Measurements from ENCODE around the gene DKK2.
"Not testable (repeated sequence)": the region's sequence is repeated elsewhere in the genome, so short reads cannot be mapped to it uniquely, and the experiment has no call there.

Gene DKK2

DNA sequence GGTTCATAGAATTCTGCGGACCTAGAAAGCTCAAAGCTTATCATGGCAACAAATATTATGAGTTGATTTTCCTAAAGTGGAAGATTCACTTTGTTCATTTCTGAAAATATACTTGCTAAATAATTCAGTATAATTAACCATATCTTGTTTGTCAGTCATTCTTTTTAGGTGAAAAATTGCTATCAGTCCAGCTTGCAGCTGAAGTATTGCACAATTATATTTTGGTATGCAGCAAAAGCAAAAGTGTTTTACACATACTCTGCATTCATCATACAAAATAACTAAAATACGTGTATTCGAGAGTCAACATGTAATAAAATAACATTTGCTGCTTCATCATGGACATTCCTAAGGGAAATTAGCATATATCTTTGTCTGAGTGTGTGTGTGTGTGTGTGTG, 24.8 kb downstream of the DKK2 start:
- DNase-seq, result no peak

DNA sequence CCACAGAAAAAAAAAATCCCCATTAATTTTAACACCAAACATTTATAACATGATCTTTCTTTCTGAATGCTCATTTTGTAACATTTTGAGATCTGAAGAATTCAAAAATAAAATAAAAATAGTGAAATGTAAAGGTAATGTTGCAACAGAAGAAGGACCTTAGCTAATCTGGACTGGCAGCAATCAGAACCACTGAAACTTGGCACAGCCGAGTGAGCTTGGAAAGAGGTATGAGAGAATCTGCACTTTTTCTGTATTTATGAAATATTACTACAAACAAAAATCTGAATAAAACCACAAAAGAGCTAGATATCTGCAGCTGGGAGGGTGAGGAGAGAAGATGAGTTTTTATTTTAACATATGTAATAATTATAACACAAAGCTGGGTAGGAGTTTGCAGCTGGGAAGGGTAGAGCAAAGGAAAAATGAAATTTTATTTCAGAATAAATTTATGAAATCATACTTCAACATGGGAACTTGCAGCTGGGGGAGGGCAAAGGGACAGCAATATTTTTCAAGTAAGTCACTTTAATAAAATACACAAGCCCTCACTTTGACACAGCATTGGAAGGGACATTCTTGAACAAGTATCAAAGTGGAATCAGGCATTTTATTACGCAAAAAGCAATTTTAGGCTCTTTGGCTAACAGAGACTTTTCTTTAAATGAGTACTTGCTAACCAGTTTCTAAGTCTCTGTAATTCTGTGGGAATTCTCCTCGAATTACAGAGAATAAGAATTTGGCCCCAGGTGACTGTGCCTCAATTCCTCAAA, 26.7 kb downstream of the DKK2 start:
- no peak for DNase-seq

DNA sequence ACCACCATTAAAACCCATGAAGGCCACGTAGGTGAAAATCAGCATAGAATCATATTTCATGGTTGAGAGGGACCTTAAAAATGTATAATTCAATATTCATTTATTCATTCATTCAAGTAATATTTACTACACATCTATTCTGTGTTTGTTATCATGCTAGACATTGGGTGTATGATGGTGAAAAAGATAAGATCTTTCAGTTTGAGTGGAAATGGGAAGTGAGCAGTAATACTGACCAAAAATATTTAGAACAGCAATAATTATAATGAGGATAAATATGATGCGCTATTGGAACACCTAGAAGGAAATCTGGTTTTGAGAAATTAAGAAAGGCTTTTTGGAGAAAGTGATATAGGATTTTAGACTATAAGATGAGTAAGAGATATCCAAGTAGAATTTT, 28.0 kb downstream of the DKK2 start:
- DNase-seq, result no peak

DNA sequence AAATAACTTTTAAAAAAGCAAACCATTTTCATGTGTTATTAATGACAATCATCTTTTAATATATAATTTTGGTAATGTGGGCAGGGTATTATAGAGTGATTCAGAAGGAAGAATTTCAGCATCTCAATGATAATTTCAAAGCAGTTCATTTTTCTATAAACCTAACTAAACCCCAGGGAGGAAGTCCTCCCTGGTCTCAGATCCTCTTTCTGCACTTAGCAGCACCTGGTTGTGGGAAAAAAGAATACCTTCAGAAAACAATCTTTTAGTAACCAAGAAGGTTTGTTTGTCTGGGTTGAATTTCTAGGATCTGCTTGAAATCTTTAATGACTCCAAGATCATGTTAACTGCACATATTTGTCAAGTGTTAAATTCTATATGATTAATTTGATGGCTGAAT, 29.9 kb downstream of the DKK2 start:
- DNase-seq, result no peak

DNA sequence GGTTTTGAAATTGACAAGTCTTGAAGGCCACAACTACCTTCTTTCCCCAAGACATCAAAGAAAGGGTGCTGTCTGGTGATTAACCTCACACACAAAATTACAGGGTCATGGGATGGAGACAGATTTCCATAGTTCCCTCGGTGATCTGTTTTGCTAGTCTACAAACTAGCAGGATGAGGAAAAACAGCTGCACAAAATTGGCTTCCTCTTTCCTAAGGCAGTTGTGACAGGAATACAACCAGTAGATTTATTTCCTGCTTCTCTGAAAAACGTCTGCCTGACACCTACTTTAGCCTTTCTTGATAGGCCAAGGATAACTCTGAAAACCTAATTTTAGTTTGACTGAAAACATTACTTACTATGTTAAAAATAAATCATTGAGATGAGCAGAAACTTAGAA, 39.6 kb downstream of the DKK2 start:
- DNase-seq, result no peak

DNA sequence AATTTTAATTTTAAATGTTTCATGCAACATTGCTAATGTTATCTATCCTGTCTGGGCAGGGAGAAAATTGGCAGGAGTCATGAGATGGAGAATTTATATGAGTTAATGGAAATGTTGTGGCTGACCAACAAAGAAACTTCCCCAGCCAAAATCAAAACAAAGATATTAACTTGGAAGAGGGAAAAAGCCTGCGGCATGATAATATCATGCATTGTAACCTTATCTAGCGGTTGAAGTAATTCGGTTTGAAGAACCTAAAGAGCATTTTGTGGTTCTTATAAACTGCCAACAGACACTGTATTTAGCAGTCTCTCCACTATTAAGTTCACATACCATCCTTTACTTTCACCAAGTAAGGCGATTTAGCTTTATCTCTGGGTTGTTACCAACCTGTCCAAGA, 42.3 kb downstream of the DKK2 start:
- no peak for DNase-seq

DNA sequence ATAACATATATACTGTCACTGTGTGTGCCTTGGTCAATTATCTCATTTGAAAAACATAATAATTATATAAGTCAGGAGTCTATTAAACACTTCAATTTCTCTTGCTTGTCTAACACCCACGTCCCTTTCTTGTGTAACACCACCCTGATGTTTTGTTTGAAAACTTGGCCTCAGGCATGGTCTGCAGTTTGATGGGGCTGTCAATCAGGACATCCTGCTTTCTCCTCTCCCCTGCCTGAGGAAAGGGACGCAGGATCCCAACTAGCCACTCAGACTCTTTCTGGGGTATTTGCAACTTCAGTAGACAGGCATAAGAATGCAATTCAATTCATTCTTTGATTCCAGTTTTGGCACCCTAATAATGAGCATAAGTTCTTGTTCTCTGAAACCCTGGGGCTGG, 48.8 kb downstream of the DKK2 start:
- DNase-seq, result no peak

DNA sequence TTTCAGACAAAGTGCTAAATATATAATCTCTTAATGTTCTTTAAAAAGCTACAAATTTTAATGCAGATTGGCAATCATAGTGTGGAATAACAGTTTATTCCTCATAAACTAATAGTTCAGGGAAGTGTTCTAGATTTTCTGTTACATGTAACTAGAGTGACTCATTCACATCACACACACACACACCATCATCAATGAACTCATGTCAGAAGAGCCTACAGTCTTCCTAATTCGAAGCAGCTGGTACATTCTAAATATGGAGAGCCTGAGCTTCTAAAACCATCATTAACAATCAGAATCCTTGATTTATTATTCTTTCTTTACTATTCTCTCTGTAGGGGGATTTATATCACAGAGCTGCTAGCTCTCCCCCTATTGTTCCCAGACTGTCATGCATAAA, 49.6 kb downstream of the DKK2 start:
- no peak for DNase-seq

DNA sequence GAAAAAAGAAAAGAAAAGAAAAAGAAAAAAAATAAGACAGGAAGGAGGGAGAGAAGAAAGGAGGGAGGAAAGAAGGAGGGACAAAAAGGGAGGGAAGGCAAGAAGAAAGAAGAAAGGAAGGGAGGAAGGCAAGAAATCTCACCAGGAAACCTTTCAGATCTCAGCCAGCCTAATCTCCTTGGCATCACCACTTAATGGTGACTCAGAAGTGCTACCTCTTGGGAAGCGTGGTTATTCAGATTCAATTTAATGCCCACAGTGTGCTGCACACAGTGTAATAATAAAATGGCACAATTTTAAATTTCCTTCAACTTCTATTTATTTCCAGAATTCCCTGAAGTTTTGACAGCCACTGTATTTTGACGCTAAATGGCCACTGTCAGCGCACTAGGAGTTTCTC, 50.3 kb downstream of the DKK2 start:
- no peak for DNase-seq

DNA sequence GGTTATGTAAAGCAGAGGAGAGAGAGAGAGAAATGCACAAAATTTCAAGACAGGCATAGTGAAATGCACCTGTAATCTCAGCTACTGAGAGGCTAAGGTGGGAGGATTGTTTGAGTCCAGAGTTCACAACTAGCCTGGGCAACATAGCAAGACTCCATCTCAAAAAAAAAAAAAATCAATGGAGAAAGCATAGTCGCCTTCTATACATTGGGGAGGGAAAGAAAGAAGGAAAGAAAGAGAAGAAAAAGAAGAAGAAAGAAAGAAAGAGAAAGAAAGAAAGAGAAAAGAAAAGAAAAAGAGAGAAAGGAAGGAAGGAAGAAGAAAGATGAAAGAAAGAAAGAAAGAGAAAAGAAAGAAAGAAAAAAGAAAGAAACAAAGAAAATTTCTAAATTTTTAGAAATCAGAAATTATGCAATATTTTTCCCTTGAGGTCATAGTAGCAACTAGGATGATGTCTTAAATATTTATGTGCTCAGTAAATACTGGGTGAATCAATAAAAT, 53.4 kb downstream of the DKK2 start:
- no peak for DNase-seq

DNA sequence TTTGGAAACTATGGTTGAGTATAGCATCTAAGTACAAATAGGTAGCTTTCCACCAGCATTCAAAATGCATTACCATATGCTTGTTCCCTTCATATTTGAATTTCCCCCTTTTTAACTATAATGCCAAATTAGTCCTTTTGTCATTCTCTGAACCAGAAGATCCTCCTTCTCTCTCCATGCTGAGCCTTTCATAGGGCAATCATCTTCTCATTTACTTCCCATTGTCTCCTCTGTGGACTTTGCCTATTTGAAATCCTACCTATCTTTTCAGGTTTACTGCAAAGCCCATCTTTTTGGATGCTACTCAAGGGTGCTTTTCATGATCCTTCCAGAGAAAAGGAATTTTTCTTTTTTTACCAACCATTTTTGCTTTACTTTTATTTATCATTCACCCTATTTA, 54.7 kb downstream of the DKK2 start:
- no peak for DNase-seq

DNA sequence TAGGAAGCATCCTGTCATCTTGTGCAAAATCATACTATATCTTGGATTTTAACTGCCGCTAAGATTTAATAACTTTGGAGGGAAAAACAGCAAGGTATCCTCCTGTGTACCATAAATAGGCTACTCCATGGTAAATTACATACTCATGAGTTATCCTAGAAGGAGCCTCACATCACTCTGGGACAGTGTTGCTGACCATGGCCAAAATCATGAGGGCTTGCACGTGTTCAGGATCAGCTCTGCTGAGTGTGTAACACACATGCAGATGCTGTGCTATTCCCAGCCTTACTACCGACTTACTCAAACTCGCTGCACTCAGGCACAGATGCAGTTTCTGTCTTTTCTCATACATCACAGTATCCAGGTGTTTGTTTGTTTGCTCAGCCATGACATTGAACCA, 56.6 kb downstream of the DKK2 start:
- DNase-seq, result no peak

DNA sequence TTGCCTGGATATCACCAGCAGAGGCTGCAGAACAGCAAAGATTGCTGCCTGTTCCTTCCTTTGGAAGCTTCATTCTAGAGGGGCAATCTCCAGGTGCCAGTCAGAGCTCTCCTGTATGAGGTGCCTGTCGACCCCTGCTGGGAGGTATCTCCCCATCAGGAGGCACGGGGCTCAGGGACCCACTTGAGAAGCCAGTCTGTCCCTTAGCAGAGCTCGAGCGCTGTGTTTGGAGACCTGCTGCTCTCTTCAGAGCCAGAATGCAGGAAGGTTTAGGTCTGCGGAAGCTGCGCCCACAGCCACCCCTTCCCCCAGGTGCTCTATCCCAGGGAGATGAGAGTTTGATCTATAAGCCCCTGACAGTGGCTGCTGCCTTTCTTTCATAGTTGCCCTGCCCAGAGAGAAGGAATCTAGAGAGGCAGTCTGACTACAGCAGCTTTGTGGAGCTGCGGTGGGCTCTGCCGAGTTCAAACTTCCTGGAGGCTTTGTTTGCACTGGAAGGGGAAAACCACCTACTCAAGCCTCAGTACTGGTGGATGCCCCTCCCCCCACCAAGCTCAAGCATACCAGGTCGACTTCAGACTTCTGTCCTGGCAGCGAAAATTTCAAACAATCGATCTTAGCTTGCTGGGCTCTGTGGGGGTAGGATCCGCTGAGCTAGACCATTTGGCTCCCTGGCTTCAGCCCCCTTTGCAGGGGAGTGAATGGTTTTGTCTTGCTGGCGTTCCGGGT, 57.9 kb downstream of the DKK2 start:
- DNase-seq, result no peak

DNA sequence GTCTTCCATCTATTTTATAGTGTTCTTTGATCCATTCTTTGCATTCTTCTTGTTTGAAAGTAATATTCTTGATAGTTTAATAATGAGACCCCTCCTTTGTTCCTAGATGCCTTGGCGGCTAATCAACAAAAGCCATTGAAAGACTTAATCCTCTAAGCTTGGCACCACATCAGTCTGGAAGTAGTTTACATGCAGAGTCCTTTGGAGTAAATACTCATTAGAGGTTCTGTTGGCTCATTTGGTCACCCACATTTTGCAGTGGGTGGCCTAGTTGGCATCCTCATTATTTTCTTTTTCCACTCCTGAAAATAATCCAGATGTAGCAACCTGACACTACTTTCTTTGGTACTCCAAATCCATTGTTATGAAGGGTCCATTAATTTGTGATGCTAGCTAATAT, 64.5 kb downstream of the DKK2 start:
- no peak for DNase-seq

DNA sequence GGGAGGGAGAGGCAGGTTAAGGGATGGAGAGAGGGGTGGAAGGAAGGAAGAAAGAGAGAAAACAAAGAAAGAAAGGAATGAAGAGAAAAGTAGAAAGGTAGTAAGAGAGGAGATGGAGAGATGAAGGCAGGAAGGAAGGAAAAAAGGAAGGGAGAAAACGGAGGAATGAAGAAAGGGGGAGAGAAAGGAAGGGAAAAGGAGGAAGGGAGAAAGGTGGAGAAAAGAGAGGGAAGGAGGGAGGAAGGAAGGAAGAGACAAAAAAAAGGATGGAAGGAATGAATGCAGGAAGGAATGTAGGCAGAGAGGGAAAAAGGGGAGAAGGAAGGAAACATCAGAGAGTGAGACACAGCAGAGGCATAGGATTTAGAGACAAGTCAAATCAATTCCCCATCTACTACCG, 68.2 kb downstream of the DKK2 start:
- no peak for DNase-seq

DNA sequence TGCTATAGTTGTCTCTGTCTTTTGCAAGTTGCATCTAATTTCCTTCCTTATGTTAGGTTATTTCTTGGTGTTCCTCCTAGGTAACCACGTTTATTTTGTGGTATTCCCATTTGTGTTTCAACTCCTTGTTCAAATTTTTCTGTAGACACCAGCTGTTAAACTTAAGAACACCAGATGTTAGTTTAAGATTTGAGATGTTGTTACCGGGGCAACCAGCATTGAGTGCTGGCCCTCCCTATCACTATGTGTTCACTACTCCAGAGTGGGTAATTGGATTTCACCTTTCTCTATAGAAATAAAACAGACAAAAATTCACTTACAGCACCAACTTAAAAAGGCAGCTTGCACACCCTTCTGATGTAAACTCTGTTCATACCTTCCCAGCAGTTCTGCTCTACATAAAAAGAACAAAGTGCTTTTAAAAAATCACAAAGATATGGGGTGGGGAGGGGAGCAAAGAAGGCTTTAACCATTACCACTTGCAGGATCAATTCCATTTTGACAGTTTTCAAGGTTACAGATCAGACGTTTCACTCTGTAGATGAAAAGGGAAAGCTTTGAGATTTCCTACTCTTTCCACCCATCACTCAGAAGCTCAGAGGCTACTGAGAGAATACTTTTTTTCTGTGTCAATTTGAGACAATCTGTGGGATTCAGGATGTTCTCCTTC, 82.9 kb downstream of the DKK2 start:
- DNase-seq, result no peak

DNA sequence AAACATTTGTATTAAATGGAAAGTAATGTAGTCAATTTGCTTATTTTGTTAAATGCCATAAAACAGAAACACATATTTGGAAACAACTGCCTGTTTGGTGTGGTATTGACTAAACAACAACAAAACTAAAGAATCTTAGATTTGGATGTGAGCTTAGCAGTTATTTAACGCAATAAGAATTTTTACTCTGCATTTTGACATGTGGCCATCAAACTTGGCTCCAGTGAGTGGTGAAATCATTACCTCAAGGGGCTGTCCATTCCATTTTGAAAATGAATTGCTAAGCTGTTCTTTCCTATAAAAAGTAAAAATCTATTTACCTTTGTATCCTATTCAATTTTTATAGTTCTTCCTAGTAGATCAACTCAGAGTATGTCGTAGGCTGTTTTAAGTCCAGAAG, 84.2 kb downstream of the DKK2 start:
- DNase-seq, result no peak

DNA sequence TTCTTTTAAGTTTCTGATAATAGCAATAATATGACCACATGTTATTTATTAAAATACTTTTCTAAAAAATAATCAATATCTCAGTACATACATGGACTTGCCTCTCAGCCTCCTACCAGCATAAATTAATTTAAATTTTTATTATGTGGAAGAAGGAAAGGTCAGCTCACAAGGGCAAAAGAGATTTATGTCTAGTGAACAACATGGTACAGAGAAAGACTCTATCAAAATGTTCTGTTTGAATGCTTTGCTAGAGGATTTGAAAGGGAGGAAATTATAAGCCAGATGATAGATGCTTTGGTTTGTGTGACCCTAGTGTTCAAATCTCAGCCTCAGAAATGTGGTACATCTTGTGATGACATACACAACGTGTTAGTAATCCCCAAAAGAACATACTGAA, 94.3 kb downstream of the DKK2 start:
- no peak for DNase-seq

DNA sequence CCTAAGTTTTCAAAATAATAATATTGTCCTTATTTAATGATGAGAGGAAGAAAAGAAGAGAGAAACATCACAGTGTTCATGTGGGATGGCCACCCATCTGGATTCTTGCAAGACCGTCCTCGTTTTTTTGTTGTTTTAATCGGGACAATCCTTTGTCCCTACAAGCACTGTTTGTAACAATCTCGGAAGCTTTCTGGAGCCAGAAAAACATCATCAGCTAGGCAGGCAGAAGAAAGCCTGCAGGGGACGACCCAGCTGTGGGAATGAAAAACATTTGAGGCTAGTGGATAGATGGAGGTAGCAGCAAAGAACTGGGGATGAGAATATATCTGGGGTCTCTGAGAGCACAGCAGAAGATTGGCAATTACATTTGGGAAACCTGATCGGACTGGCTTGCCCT, 105.6 kb downstream of the DKK2 start:
- no peak for DNase-seq

DNA sequence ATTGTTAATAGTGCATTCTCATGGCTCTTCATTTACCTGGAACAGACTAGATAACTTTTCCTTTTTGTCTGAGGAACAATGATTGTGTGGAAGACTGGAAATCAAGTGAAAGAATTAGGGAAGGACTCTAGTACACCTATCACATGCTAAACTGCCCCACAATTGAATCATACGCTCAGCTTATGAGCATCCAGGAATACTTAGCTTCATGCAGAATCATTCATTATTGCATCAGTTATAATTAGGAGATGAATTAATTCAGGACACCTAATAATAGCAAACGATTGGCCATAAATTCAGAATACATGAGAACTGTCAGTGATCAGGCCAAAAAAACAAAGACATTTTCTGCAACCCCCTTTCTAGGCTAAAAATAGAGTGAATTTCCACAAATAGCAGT, 106.9 kb downstream of the DKK2 start:
- DNase-seq, result no peak

DNA sequence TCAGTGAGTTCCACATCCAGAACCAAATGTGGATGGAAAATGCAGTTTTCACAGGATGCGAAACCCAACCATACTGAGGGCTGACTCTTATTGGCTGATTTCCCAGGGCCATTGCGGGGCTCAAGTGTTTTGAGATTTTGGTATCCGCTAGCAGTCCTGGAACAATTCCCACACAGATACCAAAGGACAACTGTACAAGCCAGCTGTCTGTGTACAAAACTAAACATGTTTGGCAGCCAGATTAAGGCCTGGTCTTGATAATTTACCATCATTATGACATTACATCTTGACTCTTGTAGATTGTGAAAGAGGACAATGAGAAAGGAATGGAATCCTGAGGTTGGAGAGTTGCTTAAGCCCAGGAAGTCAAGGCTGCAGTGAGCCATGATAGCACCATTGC, 121.9 kb downstream of the DKK2 start:
- DNase-seq, result no peak

DNA sequence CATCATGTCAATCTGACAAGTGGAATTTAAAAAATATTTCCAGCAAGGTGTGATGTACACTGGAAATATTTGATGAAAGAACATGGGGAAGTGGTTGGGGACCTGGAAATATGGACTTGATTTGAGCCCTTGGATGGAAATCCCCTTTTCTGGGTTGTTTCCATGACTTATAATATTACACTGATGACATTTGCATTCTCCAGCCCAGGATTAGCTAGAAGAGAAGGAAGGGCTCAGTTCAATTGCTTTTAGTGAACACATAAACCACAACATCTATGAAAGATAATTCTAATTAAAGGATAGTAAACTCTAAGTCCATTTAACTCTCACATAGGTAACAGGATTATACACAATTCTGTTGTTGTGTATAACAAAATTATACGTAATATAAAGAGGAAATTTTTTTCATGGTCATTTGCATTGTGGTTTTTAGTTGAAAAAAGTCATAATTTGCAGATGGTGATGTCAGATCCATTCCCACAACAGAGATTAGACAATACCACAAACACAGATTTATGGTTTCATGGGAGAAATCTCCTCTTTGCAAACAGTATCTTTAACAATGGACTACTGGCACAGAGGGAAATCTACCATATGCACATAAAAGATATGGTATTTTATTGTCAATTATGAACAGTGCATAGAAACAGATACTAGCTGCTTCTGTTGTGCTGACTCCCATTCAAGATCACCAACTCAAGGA, 126.5 kb downstream of the DKK2 start:
- no peak for DNase-seq

DNA sequence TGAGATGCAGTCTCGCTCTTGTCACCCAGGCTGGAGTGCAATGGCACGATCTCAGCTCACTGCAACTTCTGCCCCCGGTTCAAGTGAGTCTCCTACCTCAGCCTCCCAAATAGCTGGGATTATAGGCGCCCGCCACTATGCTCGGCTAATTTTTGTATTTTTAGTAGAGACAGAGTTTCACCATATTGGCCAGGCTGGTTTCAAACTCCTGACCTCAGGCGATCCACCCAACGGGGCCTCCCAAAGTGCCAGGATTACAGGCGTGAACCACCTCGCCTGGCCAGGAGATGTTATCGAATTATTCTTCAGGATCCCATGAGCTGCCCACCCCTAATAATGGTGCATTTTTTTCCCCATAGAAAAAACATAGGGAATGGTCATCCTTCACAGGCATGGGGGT, 128.1 kb downstream of the DKK2 start:
- not testable (repeated sequence) for DNase-seq
